Hippocampal formation (tissue), 2 donors: ENCODE measurements around the gene PAQR9.

Source experiments
- DNase-seq, 2 donors: peaks; one replicate each; lab custom pipeline; 2025; lab: John Stamatoyannopoulos, UW

The PAQR9 gene

DNA sequence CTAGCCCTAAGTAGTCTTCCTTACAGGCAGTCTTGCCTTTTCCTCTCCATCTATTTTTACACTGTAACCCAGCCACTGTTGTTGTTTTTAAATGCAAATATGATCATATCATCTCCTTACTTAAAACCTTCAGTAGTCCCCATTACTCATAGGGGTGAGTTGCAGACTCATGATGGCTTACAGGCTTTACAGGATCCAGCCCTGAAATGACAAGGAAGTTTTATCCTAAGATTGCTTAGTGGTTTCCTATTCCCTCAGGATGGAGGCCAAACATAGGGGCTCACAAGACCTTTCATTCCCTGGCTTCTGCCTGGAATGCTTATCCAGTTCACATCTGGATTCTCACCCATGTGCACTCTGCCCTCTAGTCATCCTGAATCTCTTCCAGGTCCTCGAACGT lies 46.9 kb downstream of the PAQR9 start:
- DNase-seq = no peak

DNA sequence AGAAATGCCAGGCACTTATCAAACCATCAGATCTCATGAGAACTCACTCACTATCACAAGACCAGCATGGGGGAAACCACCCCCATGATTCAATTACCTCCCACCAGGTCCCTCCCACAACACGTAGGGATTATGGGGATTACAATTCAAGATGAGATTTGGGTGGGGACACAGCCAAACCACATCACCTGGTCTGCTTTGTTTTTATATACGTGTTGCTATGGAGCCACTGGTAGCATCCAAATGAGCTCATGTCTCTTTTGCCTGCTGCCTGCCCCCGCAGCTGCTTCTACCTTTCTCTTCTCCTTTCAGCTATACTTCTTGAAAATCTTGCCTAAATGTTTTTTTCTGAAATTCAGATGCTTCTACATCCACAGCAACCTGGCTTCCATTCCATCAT lies 47.8 kb downstream of the PAQR9 start:
- no peak for DNase-seq

DNA sequence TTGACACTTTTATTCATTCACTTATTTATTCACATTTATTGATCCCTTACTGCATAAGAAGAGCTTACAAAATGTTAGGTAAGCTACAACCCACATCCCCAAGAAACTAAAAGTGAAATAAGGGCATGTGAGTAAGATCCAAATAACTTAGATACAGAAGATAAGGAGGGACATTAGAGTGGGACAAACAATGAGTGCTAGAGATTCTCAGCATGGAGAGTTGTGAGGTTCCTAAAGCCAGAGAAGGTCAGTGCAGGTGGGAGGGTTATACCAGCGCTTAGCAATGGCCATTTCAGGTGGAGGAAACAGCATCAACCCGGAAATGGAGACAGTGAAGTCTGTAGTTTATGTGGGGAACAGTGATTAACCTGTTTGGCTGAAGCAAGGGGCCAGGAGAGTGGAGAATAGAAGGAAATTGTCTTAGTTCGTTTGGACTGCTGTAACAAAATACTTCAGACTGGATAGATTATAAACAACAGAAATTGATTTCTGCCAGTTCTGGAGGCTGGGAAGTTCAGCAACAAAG lies 49.1 kb downstream of the PAQR9 start:
- DNase-seq = no peak

DNA sequence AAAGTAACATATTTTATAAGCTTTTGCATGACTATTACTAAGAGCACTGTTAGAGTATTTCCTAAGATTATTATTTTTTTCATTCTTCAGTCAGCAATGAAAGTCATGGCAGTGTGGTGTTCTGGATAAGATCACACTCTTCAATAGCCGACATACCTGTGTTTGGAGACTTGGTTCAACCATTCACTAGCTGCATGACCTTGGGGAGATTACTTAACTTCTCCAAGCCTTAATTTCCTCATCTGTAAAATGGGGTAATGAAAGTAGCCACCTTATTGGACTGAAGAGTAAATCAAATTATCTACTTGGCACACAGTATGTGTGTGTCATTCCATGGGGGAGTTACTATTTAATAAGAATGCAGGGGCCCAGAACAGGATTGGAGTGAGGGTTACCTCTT lies 50.0 kb downstream of the PAQR9 start:
- no peak for DNase-seq

GRCh38 chr3:142912402-142913172 lies 50.9 kb downstream of the PAQR9 start:
- no peak for DNase-seq
